ENCODE measurements around the gene TENM3. TPM values are rescaled to one million over a fixed set of nuclear protein-coding genes. Genes with fewer than 3 reads are reported as not detected.

Gene TENM3
- total RNA-seq, 2 donors from 2014 or later, result 21.4 to 52.3 TPM

DNA sequence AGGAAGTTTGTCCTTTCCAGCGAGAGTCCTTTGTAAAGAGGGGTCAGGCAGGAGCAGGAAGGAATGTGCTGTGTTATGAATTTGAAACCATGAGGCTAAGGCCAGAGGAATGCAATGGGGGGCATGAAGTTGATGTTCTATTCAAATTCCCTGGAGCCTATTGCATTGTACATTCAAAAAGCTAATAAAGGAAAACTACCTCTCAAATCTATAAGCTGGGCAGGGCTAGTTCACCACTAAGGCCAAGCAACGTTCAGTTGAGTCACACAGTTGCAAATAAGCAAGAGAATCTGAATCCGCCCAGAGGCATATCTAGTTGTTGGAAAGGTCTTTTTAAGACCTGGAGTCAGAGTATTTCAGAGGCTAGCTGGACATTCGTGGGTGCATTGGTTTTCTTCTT is 525.6 kb downstream of the TENM3 start:
- H3K27me3 ChIP-seq (replicated peaks; ENCODE audit: insufficient read depth), result no peaks in the 10 kb centered on the region
- no peak overlapping the region for H3K4me3 ChIP-seq
- no peaks in the 10 kb centered on the region for H3K4me1 ChIP-seq (replicated peaks)
- H3K36me3 ChIP-seq, result no peaks in the 10 kb centered on the region
- TF ChIP-seq, protein P1, sequence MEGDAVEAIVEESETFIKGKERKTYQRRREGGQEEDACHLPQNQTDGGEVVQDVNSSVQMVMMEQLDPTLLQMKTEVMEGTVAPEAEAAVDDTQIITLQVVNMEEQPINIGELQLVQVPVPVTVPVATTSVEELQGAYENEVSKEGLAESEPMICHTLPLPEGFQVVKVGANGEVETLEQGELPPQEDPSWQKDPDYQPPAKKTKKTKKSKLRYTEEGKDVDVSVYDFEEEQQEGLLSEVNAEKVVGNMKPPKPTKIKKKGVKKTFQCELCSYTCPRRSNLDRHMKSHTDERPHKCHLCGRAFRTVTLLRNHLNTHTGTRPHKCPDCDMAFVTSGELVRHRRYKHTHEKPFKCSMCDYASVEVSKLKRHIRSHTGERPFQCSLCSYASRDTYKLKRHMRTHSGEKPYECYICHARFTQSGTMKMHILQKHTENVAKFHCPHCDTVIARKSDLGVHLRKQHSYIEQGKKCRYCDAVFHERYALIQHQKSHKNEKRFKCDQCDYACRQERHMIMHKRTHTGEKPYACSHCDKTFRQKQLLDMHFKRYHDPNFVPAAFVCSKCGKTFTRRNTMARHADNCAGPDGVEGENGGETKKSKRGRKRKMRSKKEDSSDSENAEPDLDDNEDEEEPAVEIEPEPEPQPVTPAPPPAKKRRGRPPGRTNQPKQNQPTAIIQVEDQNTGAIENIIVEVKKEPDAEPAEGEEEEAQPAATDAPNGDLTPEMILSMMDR (IDR thresholded peaks at IDR 0.05), result no peak
- no peak for TF ChIP-seq POLR2AphosphoS5 (IDR thresholded peaks at IDR 0.05)
- no peak for TF ChIP-seq POLR2A (IDR thresholded peaks at IDR 0.05)
- intact Hi-C loops (cut with DNase I), result no loop called here
- no peak overlapping the region for H3K27ac ChIP-seq
- no peaks in the 10 kb centered on the region for H3K9me3 ChIP-seq
- WGBS, result 74% methylated on average over 4 of the region's 4 CpGs
- DNase-seq (ENCODE audit: low spot score), result no peak

DNA sequence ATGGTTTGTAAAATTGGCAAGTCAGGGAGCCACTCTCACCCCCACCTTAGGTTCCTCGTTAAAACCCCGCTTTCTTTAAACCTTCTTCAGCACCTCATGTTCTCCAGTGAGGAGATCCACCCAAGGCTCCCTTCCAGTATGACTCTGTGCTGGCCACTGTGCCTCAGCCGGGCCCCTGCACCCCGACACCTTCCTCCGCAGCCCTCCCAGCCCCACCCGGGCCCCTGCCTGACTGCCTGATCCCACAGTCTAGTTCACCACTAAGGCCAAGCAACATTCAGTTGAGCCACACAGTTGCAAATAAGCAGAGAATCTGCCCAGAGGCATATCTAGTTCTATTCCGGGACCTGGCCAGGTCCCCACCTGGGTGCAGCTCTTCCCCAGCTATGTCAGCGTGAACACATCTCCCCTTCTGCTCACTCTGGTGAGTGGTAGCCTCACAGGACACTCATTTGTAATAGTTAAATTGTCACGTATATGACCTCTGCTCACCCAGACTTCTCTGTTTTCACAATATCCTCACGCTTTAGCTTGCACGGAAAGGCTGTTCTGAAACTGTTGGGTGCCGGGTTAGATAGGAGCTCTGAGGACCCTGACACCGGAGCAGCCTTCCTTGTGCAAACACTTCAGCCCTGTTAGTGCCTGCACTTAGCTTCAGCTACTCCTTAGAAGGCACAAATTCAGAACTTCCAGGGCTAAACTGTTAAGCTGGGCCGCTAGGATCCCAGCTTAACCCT is 527.2 kb downstream of the TENM3 start:
- H3K9me3 ChIP-seq, result no peaks in the 10 kb centered on the region
- TF ChIP-seq, protein P1 (IDR thresholded peaks at IDR 0.05), result no peak
- TF ChIP-seq POLR2A (IDR thresholded peaks at IDR 0.05) (no peak), POLR2AphosphoS5 (IDR thresholded peaks at IDR 0.05) (no peak)
- 95% methylated on average over 14 of the region's 14 CpGs for WGBS

DNA sequence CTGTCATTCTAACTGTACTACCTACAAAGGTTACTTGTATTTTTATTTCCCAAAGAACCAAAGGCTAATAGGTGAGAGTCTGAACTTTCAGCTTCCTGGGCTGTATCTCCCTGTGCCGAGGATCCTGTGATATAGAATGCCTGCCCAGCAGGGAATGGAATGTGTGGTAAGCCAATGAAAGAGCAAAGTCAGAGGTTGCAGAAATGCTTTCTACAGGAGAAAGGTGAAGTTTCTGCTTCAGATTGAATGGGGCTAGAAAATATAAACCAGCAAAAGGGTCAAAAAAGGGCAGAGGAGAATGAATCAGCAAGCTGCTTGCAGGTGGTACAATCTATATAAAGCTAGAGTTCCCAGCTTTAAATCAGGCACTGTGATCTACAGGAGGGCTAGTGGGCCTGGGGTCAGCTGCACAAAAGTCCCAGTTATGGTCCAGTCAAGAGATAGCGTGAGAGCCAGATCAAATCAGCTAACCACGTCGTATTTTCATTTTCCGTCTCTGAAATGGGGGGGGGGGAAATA is 527.9 kb downstream of the TENM3 start:
- no peak for DNase-seq (ENCODE audit: low spot score)
- Histone ChIP-seq H3K4me1 (replicated peaks) (no peaks in the 10 kb centered on the region), H3K4me3 (no peak overlapping the region), H3K27ac (no peak overlapping the region), H3K27me3 (replicated peaks; ENCODE audit: insufficient read depth) (no peaks in the 10 kb centered on the region), H3K36me3 (no peaks in the 10 kb centered on the region), H3K9me3 (no peaks in the 10 kb centered on the region)
- 79% methylated on average over 5 of the region's 5 CpGs for WGBS
- TF ChIP-seq POLR2AphosphoS5 (IDR thresholded peaks at IDR 0.05) (no peak), POLR2A (IDR thresholded peaks at IDR 0.05) (no peak)
- TF ChIP-seq, protein P1 (IDR thresholded peaks at IDR 0.05), result no peak
- intact Hi-C loops (cut with DNase I), result no loop called here

More for the DNA sequence above, 527.2 kb downstream of the TENM3 start:
- Histone ChIP-seq H3K27me3 (replicated peaks; ENCODE audit: insufficient read depth) (no peaks in the 10 kb centered on the region), H3K27ac (no peak overlapping the region), H3K36me3 (no peaks in the 10 kb centered on the region), H3K4me3 (no peak overlapping the region), H3K4me1 (replicated peaks) (no peaks in the 10 kb centered on the region)
- DNase-seq (ENCODE audit: low spot score), result no peak
- intact Hi-C loops (cut with DNase I), result no loop called here

DNA sequence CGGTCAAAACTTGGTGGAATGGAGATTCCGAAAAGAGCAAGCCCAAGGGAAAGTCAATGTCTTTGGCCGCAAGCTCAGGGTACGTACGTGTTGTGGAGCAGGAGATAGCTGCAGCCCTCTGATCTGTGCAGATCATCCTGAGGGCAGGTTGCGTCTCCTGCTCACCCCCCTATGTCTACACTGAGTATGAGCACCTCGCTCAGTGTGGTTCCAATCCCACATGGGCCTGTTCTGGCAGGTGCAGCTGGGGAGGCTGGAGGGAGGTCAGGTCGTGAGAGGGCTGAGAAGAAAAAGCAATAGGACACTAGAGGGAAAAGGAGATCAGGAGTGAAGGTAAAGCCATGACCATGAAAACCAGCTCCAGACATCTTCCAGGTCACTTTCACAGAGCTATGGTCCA is 531.9 kb downstream of the TENM3 start:
- WGBS, result 94% methylated on average over 8 of the region's 8 CpGs
- no peak for TF ChIP-seq POLR2AphosphoS5 (IDR thresholded peaks at IDR 0.05)
- TF ChIP-seq, protein P1 (IDR thresholded peaks at IDR 0.05), result no peak
- H3K27ac ChIP-seq, result no peak overlapping the region
- no peak overlapping the region for H3K4me3 ChIP-seq
- no peak for DNase-seq (ENCODE audit: low spot score)
- intact Hi-C loops (cut with DNase I), result no loop called here
- no peaks in the 10 kb centered on the region for H3K4me1 ChIP-seq (replicated peaks)
- no peaks in the 10 kb centered on the region for H3K36me3 ChIP-seq
- no peaks in the 10 kb centered on the region for H3K9me3 ChIP-seq
- H3K27me3 ChIP-seq (replicated peaks; ENCODE audit: insufficient read depth), result no peaks in the 10 kb centered on the region
